Activated CD8-positive, alpha-beta memory T cell treated with anti-CD3 and anti-CD28 coated beads, Interleukin-2, amount 10 ng/mL, durations not matched to agents 7 days and 5 days (primary cell): ENCODE measurements around the gene SLC22A4. TPM values are rescaled to one million over a fixed set of nuclear protein-coding genes. Genes with fewer than 3 reads are reported as not detected.

Source experiments
- ATAC-seq: fragments of 150-1000 bp; cut with Tn5 transposase; one replicate; pipeline ENCODE4 v1.10.0; 2021; ENCODE audit warnings: moderate library complexity
- CTCF ChIA-PET: fragments of 350-600 bp; sonication (Branson Sonifier 250); formaldehyde crosslinking; loops from one replicate; lab custom pipeline; 2021; ENCODE audit warnings: antibody characterized with exemption; lab: Charles Lee
- DNase-seq: peaks from one replicate; pipeline ENCODE4 v3.0.0-alpha.2; 2020
- H3K27ac Mint-ChIP-seq: one replicate; pipeline ENCODE4 v1.8.0; 2021; ENCODE audit warnings: mild to moderate bottlenecking, mixed read lengths
- H3K27me3 Mint-ChIP-seq: one replicate; pipeline ENCODE4 v1.8.0; 2021; ENCODE audit warnings: mixed read lengths
- H3K36me3 Mint-ChIP-seq: one replicate; pipeline ENCODE4 v1.8.0; 2021; ENCODE audit warnings: mild to moderate bottlenecking, mixed read lengths
- H3K4me1 Mint-ChIP-seq: one replicate; pipeline ENCODE4 v1.8.0; 2021; ENCODE audit warnings: mixed read lengths
- H3K4me3 Mint-ChIP-seq: one replicate; pipeline ENCODE4 v1.8.0; 2021; ENCODE audit warnings: mild to moderate bottlenecking, moderate library complexity, mixed read lengths
- H3K9me3 Mint-ChIP-seq: one replicate; pipeline ENCODE4 v1.8.0; 2022; ENCODE audit warnings: low read depth, mixed read lengths
- total RNA-seq, 2 experiments: library from RNA; stranded (reverse); gene quantifications; one replicate each; pipeline ENCODE4 v1.2.3, GENCODE V29; 2021

The SLC22A4 gene
- total RNA-seq, 2 experiments from 2014 or later, result 0.32 to 0.75 TPM

GRCh38 chr5:132376694-132377641, 82.8 kb downstream of the SLC22A4 start:
- CTCF ChIA-PET, result interaction anchor here (1.0 to 1.7 kb wide), 5 partner anchors 10 to 126 kb away, joined by 3 to 6 read pairs (median 3); no protein-coding TSS in a partner anchor
- ATAC-seq, result no peak
- no peak overlapping the region for H3K4me3 Mint-ChIP-seq
- H3K4me1 Mint-ChIP-seq, result peaks cover 2% of the 10 kb centered on the region
- H3K27ac Mint-ChIP-seq, result no peak overlapping the region
- H3K27me3 Mint-ChIP-seq, result no peaks in the 10 kb centered on the region
- no peak for DNase-seq
- H3K36me3 Mint-ChIP-seq, result no peaks in the 10 kb centered on the region
- no peaks in the 10 kb centered on the region for H3K9me3 Mint-ChIP-seq

DNA sequence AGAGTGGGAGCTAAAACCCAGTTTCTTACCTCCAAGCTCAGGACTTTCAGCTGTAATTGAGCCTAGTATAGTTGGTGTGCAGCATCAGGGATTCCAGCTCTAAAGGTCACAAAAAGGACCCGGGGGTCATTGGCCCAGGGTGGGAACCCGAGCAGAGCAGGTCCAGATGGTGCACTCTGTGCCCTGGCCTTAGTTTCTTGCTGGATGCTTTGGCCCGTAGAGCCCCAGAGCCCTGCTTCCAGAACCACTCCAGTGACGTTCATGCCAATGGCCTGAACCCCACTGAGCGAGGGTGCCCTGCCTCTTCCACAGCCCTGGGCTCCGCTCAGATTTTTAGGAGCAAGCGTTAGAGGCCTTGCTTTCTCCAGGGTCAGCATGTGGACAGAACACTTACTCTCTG, 83.5 kb downstream of the SLC22A4 start:
- no peaks in the 10 kb centered on the region for H3K36me3 Mint-ChIP-seq
- CTCF ChIA-PET, result interaction anchor here (1.0 to 1.7 kb wide), 3 partner anchors 9 to 149 kb away, joined by 3 to 6 read pairs (median 3); no protein-coding TSS in a partner anchor

DNA sequence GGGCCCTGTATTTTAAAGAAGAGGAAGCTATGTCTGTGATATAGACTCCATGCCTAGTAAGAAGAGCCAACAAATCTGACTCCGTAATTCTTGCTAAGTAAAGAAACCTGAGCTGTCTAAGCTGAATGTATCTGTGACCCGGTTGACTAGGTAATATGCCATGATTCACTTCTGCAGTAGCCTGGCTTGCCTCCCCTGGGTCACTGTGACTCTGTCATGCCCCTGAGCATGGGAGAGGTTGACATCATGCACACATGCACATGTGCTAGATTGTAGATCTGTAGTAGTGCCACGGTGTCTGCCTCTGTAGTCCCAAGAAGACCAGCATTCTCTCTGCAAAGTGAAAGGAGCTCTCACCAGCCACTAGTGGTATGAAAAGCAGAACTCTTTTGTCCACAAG, 84.4 kb downstream of the SLC22A4 start:
- Mint-ChIP-seq H3K4me3 (no peak overlapping the region), H3K9me3 (no peaks in the 10 kb centered on the region), H3K27ac (no peak overlapping the region), H3K27me3 (no peaks in the 10 kb centered on the region), H3K4me1 (no peaks in the 10 kb centered on the region), H3K36me3 (no peaks in the 10 kb centered on the region)
- no peak for ATAC-seq
- DNase-seq, result no peak
- CTCF ChIA-PET, result interaction anchor here (0.8 to 1.7 kb wide), 4 partner anchors 8 to 148 kb away, joined by 3 to 6 read pairs (median 3); no protein-coding TSS in a partner anchor

More for the DNA sequence above, 83.5 kb downstream of the SLC22A4 start:
- no peak overlapping the region for H3K27ac Mint-ChIP-seq
- no peak overlapping the region for H3K4me3 Mint-ChIP-seq
- ATAC-seq (no peak), DNase-seq (no peak)
- H3K27me3 Mint-ChIP-seq, result no peaks in the 10 kb centered on the region
- H3K9me3 Mint-ChIP-seq, result no peaks in the 10 kb centered on the region
- H3K4me1 Mint-ChIP-seq, result no peaks in the 10 kb centered on the region

DNA sequence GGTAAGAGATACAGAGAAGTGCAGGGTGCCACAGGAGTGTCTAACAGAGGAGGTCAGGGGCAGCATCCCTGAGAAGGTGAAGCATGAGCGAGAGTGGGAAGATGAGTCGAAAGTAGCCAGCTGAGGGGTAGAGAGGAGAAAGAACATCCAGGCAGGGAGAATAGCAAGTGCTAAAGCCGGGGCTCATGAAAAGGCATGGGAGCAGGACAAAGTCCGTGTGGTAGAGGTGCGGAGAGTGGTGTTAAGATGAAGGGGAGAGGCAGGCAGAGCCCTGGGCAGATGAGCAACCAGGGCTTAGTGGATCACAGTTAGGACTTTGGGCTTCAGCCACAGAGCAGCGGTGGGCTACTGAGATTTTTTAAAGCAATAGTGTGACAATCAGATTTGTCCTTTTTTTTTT, 85.9 kb downstream of the SLC22A4 start:
- no peaks in the 10 kb centered on the region for H3K36me3 Mint-ChIP-seq
- no peak for DNase-seq
- CTCF ChIA-PET, result no interaction called here
- H3K4me3 Mint-ChIP-seq, result no peak overlapping the region
- H3K27ac Mint-ChIP-seq, result no peak overlapping the region
- peaks cover 1% of the 10 kb centered on the region for H3K4me1 Mint-ChIP-seq
- no peaks in the 10 kb centered on the region for H3K27me3 Mint-ChIP-seq
- ATAC-seq, result no peak
- no peaks in the 10 kb centered on the region for H3K9me3 Mint-ChIP-seq

- no peak overlapping the region for H3K4me3 Mint-ChIP-seq
- H3K4me1 Mint-ChIP-seq, result peaks cover 8% of the 10 kb centered on the region
- CTCF ChIA-PET, result interaction anchor here (0.9 to 2.2 kb wide), 3 partner anchors 9 to 120 kb away, joined by 3 to 6 read pairs (median 3); partner anchors contain the start of gene SLC22A5
- no peak for DNase-seq
- no peak for ATAC-seq
- no peaks in the 10 kb centered on the region for H3K9me3 Mint-ChIP-seq
- H3K27me3 Mint-ChIP-seq, result no peaks in the 10 kb centered on the region
- no peak overlapping the region for H3K27ac Mint-ChIP-seq
- no peaks in the 10 kb centered on the region for H3K36me3 Mint-ChIP-seq
Measured at GRCh38 chr5:132380741-132381140, 86.5 kb downstream of the SLC22A4 start.

GRCh38 chr5:132381614-132382013, 87.4 kb downstream of the SLC22A4 start:
- H3K27ac Mint-ChIP-seq, result no peak overlapping the region
- H3K9me3 Mint-ChIP-seq, result no peaks in the 10 kb centered on the region
- DNase-seq, result no peak
- no peaks in the 10 kb centered on the region for H3K36me3 Mint-ChIP-seq
- H3K4me3 Mint-ChIP-seq, result no peak overlapping the region
- CTCF ChIA-PET, result interaction anchor here (1.0 to 2.2 kb wide), 3 partner anchors 10 to 201 kb away, joined by 3 to 6 read pairs (median 3); partner anchors contain the start of gene SLC22A5
- H3K27me3 Mint-ChIP-seq, result no peaks in the 10 kb centered on the region
- ATAC-seq, result no peak
- H3K4me1 Mint-ChIP-seq, result peaks cover 15% of the 10 kb centered on the region

GRCh38 chr5:132383261-132383660, 89.1 kb downstream of the SLC22A4 start:
- Mint-ChIP-seq H3K9me3 (no peaks in the 10 kb centered on the region), H3K4me3 (no peak overlapping the region), H3K4me1 (peaks cover 27% of the 10 kb centered on the region), H3K36me3 (no peaks in the 10 kb centered on the region), H3K27ac (no peak overlapping the region), H3K27me3 (no peaks in the 10 kb centered on the region)
- ATAC-seq (no peak), DNase-seq (no peak)
- CTCF ChIA-PET, result interaction anchor here (0.6 to 10.7 kb wide), 7 partner anchors 9 to 458 kb away, joined by 3 to 328 read pairs (median 3); no protein-coding TSS in a partner anchor

GRCh38 chr5:132383984-132384383, 89.8 kb downstream of the SLC22A4 start:
- no peak overlapping the region for H3K4me3 Mint-ChIP-seq
- no peak overlapping the region for H3K27ac Mint-ChIP-seq
- no peaks in the 10 kb centered on the region for H3K27me3 Mint-ChIP-seq
- H3K9me3 Mint-ChIP-seq, result no peaks in the 10 kb centered on the region
- peaks cover 32% of the 10 kb centered on the region for H3K4me1 Mint-ChIP-seq
- no peaks in the 10 kb centered on the region for H3K36me3 Mint-ChIP-seq
- ATAC-seq, result no peak
- no peak for DNase-seq
- CTCF ChIA-PET, result interaction anchor here (10.7 kb wide), 1 partner anchor 117 kb away, joined by 328 read pairs; no protein-coding TSS in a partner anchor

- Mint-ChIP-seq H3K36me3 (no peaks in the 10 kb centered on the region), H3K9me3 (no peaks in the 10 kb centered on the region), H3K4me1 (peaks cover 37% of the 10 kb centered on the region), H3K4me3 (no peak overlapping the region), H3K27me3 (no peaks in the 10 kb centered on the region), H3K27ac (no peak overlapping the region)
- ATAC-seq, result no peak
- CTCF ChIA-PET, result interaction anchor here (10.7 kb wide), 1 partner anchor 117 kb away, joined by 328 read pairs; no protein-coding TSS in a partner anchor
- DNase-seq, result no peak
Measured at GRCh38 chr5:132384506-132385050, 90.4 kb downstream of the SLC22A4 start.

DNA sequence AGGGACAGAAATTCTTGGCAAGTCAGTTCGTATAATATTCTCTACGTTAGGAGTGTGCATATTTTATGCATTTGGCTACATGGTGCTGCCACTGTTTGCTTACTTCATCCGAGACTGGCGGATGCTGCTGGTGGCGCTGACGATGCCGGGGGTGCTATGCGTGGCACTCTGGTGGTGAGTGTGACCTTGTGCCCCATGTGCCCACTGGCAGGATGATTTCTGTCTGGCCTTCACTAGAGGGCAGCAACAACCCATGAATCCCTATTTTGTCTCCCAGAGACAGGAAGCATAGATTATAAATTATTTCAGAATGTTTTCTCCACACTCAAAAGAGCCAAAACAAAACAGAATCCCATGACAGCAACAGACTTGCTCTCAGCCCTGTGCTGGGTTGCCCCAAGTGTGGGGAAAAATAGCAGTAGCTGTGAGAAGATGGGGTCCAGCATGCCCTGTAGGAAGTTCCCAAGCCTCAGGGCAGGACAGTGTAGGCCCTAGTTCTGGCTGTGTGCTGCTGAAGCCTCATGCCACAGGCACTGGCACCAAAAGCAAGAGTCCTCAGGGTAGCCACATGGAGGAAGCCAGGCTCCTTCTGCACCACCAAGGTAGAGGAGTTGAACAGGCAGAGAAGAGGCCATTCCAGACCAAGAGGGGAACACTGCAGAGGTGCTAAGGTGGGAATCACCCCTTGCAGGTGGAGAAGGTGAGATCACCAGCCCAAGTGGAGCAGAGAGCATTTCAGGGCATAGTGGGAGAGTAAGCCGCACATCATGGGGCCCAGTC, 91.3 kb downstream of the SLC22A4 start:
- peaks cover 47% of the 10 kb centered on the region for H3K4me1 Mint-ChIP-seq
- H3K36me3 Mint-ChIP-seq, result no peaks in the 10 kb centered on the region
- H3K27me3 Mint-ChIP-seq, result no peaks in the 10 kb centered on the region
- peak overlapping the region; percentile 82 for H3K27ac Mint-ChIP-seq
- no peaks in the 10 kb centered on the region for H3K9me3 Mint-ChIP-seq
- DNase-seq (peak; percentile 76), ATAC-seq (peak; percentile 60)
- CTCF ChIA-PET, result interaction anchor here (1.0 to 10.7 kb wide), 28 partner anchors 10 to 478 kb away, joined by 3 to 328 read pairs (median 6); partner anchors contain the start of genes IRF1 and SLC22A4
- H3K4me3 Mint-ChIP-seq, result no peak overlapping the region

- peak; percentile 96 for ATAC-seq
- Mint-ChIP-seq H3K9me3 (no peaks in the 10 kb centered on the region), H3K4me3 (no peak overlapping the region), H3K36me3 (no peaks in the 10 kb centered on the region), H3K27ac (peak overlapping the region; percentile 69), H3K4me1 (peaks cover 50% of the 10 kb centered on the region), H3K27me3 (no peaks in the 10 kb centered on the region)
- CTCF ChIA-PET, result interaction anchor here (0.6 to 10.7 kb wide), 45 partner anchors 9 to 477 kb away, joined by 3 to 328 read pairs (median 5); partner anchors contain the start of genes IRF1, SLC22A4 and SLC22A5
- DNase-seq, result peak; percentile 88
Measured at GRCh38 chr5:132386644-132387286, 92.6 kb downstream of the SLC22A4 start.

DNA sequence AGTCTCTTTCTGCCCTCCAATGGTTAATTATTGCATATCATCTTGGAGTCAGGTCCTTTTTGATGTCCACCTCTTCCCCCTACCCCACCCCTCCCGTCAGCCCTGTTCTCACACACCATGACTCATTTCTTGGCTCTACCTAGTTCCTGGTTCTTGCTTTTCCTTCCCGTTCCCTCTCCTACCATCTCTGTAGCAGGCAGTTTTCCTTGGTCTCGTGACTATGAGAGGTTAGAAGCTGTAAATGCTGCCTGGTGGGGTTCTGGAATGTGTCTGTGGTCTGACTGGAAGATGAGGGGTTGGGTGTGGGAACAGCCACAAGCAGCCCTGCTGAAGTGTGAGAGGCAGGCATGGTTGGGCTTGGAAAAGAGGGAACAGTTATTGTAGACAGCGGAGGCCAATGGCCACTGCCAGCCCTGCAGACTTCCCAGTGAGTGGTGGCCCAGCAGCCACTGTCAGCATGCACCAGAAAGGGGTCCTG, 93.5 kb downstream of the SLC22A4 start:
- H3K27ac Mint-ChIP-seq, result no peak overlapping the region
- H3K27me3 Mint-ChIP-seq, result no peaks in the 10 kb centered on the region
- peaks cover 50% of the 10 kb centered on the region for H3K4me1 Mint-ChIP-seq
- H3K4me3 Mint-ChIP-seq, result no peak overlapping the region
- CTCF ChIA-PET, result interaction anchor here (1.1 to 10.7 kb wide), 17 partner anchors 10 to 439 kb away, joined by 3 to 328 read pairs (median 7); partner anchors contain the start of gene IRF1
- H3K36me3 Mint-ChIP-seq, result no peaks in the 10 kb centered on the region
- H3K9me3 Mint-ChIP-seq, result no peaks in the 10 kb centered on the region
- DNase-seq (no peak), ATAC-seq (no peak)
